Left kidney (tissue), 2 donors: ENCODE measurements around the gene B4GALT7. TPM values are rescaled to one million over a fixed set of nuclear protein-coding genes. Genes with fewer than 3 reads are reported as not detected.
"Not testable (repeated sequence)": the region's sequence is repeated elsewhere in the genome, so short reads cannot be mapped to it uniquely, and the experiment has no call there.

Source experiments
- DNase-seq: peaks from one replicate; pipeline ENCODE4 v3.0.0-alpha.2; 2013
- polyA plus RNA-seq: library from polyadenylated mRNA; unstranded; fragments of 120-200 nt; gene quantifications from one replicate; pipeline ENCODE4 v1.2.1, GENCODE V29; 2013; ENCODE audit not compliant: insufficient read length

The B4GALT7 gene
- polyA plus RNA-seq, 1 donor: 19.1 TPM

- no peak for DNase-seq
Observed at GRCh38 chr5:177608243-177609075, 8.5 kb downstream of the B4GALT7 start.

GRCh38 chr5:177609076-177610059, 9.4 kb downstream of the B4GALT7 start:
- no peak for DNase-seq

- no peak for DNase-seq
Observed at GRCh38 chr5:177610131-177610769, 10.3 kb downstream of the B4GALT7 start.

GRCh38 chr5:177610770-177611445, 11.0 kb downstream of the B4GALT7 start:
- no peak for DNase-seq

GRCh38 chr5:177611446-177612214, 11.7 kb downstream of the B4GALT7 start:
- no peak for DNase-seq

- no peak for DNase-seq
Observed at GRCh38 chr5:177612215-177612673, 12.3 kb downstream of the B4GALT7 start.

- DNase-seq: no peak
Observed at GRCh38 chr5:177620560-177620959, 20.6 kb downstream of the B4GALT7 start.

- not testable (repeated sequence) for DNase-seq
Observed at GRCh38 chr5:177624172-177624571, 24.2 kb downstream of the B4GALT7 start.

- DNase-seq: not testable (repeated sequence)
Observed at GRCh38 chr5:177630186-177630585, 30.3 kb downstream of the B4GALT7 start.

GRCh38 chr5:177634912-177635311, 35.0 kb downstream of the B4GALT7 start:
- not testable (repeated sequence) for DNase-seq

- DNase-seq: not testable (repeated sequence)
Observed at GRCh38 chr5:177645462-177645861, 45.5 kb downstream of the B4GALT7 start.

- not testable (repeated sequence) for DNase-seq
Observed at GRCh38 chr5:177651235-177651634, 51.3 kb downstream of the B4GALT7 start.

GRCh38 chr5:177657846-177658245, 57.9 kb downstream of the B4GALT7 start:
- not testable (repeated sequence) for DNase-seq

- not testable (repeated sequence) for DNase-seq
Observed at GRCh38 chr5:177658542-177658941, 58.6 kb downstream of the B4GALT7 start.

Other genes starting within 250 kb of the B4GALT7 start
- 118 TPM for gene LMAN2, start 248.5 kb upstream of the B4GALT7 start, polyA plus RNA-seq
- gene RGS14, start 242.2 kb upstream of the B4GALT7 start, polyA plus RNA-seq: 11.1 TPM
- gene SLC34A1, start 215.7 kb upstream of the B4GALT7 start, polyA plus RNA-seq: 200 TPM
- 2.0 TPM for gene PFN3, start 199.5 kb upstream of the B4GALT7 start, polyA plus RNA-seq
- gene F12, start 190.6 kb upstream of the B4GALT7 start, polyA plus RNA-seq: 14.6 TPM
- 24.2 TPM for gene GRK6, start 173.5 kb upstream of the B4GALT7 start, polyA plus RNA-seq
- gene PRR7, start 153.3 kb upstream of the B4GALT7 start, polyA plus RNA-seq: 1.0 TPM
- gene DBN1, start 126.5 kb upstream of the B4GALT7 start, polyA plus RNA-seq: 175 TPM
- 107 TPM for gene PDLIM7, start 102.5 kb upstream of the B4GALT7 start, polyA plus RNA-seq
- gene DOK3, start 90.3 kb upstream of the B4GALT7 start, polyA plus RNA-seq: 5.3 TPM
- gene DDX41, start 83.2 kb upstream of the B4GALT7 start, polyA plus RNA-seq: 94.7 TPM
- gene FAM193B, start 45.6 kb upstream of the B4GALT7 start, polyA plus RNA-seq: 93.8 TPM
- 139 TPM for gene TMED9, start 7.9 kb upstream of the B4GALT7 start, polyA plus RNA-seq
- gene FAM153A, start 182.8 kb downstream of the B4GALT7 start, polyA plus RNA-seq: 0.75 TPM